ENCODE measurements around the gene LIMA1.
"Not testable (repeated sequence)": the region's sequence is repeated elsewhere in the genome, so short reads cannot be mapped to it uniquely, and the experiment has no call there.

LIMA1 gene

DNA sequence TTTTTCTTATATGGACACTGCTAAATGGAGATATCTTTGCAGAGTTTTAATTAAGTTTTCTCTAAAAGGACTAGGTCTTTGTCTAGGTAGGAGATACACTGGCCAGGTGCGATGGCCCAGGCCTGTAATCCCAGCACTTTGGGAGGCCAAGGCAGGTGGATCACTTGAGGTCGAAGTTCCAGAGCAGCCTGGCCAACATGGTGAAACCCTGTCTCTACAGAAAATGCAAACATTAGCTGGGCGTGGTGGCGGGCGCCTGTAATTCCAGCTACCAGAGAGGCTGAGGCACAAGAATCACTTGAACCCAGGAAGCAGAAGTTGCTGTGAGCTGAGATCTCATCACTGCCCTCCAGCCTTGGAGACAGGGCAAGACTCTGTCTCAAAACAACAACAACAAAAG, 99.1 kb downstream of the LIMA1 start:
- DNase-seq, result no peak

DNA sequence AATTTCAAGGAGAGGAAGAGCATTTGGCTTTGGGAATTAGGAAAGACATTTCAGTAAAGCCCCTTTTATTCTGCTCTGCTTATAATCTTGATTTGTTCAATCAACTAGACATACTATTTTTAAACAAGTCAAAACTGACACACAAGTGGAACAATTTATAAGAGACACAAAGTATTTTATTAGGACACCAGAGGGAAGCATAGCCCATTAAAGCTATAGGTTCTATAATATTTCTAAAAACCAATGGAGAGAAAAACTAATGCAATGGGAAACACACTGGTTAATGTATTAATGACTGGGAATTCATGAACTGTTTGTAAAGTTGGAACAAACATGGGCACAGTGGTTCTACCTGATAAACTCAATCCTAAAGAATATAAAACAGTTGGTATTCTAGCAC, 100.9 kb downstream of the LIMA1 start:
- DNase-seq, result no peak

DNA sequence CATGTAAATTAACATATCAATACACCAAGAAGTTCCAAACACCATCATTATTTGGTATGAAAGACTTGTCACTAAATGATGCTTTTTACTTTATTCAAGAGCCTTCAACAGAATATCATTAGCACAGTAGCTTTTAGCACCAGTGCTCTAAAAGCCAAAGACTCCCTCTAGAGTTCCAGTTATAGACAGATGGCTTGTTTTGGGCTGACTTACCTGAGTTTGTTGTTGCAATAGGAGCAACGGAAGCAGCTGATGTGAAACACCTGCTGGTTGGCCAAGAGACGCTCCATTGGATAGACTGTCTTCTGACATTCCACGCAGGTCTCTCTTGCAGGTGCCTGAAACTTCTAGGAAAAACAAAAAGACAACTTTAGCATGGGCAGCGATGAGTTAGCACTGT, 101.6 kb downstream of the LIMA1 start:
- DNase-seq, result no peak

DNA sequence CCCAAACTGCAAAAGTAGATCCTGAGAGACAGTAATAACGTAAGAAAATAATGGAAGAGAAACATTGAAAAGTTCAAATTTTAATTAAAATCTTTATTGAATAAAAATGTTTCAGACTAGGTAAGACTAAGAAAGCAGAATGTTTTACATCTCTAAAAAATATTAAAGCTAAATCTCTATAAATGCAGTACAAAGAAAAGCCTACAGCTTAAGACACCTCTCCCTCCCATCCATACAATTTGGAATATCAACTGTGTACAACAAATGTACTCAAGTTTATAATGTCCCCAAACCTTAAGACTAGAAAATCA, 107.6 kb downstream of the LIMA1 start:
- no peak for DNase-seq

DNA sequence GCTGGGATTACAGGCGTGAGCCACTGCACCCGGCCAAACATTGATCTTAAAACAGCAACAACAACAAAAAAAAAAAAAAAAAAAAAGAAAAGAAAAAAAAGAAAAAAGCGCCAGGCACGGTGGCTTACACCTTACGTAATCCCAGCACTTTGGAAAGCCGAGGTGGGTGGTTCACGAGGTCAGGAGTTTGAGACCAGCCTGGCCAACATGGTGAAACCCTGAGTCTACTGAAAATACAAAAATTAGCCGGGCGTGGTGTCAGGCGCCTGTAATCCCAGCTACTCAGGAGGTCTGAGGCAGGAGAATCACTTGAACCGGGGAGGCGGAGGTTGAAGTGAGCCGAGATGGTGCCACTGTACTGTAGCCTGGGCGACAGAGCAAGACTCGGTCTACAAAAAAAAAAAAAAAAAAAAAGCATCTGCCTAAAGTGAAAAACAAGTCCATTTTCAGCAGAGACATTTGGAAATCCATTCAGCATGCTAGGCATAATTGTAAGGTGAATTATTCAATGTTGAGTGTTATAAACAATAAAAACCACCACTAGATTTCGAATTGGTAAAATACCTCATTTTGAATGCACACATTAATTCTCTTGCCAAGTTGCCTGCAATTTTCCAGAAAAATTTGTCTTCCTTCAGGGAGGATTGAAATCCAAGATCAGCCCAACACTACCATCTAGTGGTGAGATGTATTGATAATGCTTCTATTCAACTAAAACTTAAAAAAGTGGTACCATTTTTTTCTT, 108.2 kb downstream of the LIMA1 start:
- DNase-seq, result no peak

DNA sequence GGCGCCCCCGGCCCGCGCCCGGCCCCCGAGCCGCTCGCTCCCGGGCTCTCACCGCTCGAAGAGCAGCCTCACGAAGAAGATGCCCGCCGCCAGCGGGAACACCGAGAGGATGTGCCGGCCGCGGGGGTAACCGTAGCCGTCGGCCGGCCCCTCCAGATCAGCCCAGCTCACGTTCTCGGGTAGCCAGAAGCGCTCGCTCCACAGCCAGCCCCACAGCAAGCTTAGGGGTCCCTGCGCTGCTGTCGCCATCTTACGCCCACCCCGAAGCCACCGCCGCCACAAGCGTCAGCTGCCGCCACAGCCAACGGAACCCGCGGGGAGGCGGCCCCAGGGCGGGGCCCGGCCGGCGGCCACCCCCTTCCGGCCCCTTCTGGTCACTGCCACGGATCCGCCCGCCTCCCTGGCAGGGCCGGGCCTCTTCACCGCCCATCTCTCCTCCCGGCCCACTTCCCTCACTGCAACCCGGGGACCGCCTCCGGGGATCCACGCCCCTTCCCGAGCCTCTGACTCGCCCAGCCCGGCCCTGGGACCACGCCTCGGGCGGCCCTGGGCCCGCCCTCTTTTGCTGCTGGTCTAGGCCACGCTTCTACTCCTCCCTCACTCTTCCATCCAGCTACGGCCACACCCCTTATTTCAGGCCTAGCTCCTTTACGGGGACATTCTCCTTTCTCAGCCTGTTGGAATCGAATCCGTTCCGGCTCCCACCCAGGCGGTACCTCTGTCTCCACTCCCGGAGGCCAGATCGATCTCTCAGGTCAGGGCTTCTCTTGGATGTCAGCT, 116.1 kb downstream of the LIMA1 start, which contains the start of gene CERS5:
CERS5 (minus strand) TSS at position 321 of the 780 bp plus-strand sequence; CDS start at position 249, 72 bp downstream.
- peak; percentile 100 for DNase-seq

DNA sequence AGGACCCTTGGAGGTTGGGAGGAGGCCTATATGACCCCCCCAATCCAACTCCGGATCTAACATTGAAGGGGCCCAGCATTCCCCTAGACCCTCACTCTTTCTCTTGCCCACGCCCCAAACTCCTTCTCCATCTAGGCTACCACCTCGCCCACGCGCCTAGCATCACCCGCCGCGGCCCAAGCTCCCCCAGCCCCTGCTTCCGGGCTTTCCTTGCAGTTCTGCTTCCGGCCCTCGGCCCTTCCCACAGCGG, 116.6 kb downstream of the LIMA1 start:
- DNase-seq, result no peak

DNA sequence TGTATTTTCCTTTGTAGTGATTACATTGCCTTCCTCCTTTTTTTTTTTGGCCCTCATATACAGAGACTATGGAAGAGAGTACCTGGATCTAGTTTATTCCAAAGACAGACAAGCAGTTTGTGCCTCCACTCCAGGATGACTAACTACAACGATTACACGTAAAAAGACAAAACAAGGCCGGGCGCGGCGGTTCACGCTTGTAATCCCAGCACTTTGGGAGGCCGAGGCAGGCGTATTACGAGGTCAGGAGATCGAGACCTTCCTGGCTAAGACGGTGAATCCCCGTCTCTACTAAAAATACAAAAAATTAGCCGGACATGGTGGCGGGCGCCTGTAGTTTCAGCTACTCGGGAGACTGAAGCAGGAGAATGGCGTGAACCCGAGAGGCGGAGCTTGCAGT, 118.4 kb downstream of the LIMA1 start:
- no peak for DNase-seq

DNA sequence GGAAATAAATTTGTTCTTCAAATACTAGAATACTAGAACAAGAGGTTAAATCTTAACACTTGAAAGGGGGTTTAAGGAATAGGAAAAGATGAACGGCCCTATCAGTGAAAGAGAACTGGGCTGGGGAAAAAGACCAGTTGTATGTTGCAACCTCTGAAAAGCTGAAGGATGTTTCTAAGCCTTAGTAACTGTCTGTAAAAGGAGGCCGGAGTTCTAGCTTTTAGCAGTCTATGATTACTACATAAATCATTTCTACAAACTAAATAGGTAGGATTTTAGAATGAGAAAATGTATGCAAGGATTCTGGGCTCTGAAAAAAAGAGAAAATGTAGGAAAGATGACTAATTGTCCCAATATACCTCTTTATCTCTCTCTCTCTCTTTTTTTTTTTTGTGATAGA, 121.1 kb downstream of the LIMA1 start:
- no peak for DNase-seq

DNA sequence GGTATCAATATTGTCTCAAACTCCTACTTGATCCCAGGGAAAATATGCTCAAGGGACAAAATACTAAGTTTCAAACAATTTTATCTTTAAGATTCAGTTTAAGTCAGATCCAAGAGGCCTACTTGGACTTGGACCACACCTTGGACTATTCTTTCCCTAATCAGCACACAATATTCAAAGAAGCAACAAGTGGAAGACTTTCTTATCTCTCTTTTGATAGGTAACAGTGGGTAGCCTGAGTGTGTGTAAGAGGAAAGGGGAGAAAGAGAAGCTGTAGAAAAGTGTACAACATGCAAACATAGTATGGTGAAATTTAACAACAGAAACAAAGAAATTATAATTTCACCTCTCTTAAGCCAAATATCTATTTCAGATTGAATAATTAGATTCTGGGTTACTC, 122.7 kb downstream of the LIMA1 start:
- DNase-seq, result no peak

DNA sequence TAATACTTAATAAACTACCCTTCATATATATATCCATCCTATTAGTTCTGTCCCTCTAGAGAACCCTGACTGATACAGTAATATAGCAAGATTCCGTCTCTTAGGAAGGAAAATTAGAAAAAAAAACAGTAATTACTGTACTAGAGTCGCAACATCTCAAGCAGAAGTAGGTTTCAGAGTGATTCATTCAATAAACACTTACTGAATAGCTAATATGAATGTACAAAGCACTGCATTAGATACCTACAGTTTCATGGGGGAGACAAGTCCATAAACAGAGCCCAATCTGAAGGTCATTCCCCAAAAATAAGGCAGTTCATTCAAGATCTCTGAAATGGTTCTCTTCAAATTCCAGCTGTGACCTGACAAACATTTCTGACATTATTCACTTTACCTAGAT, 126.1 kb downstream of the LIMA1 start:
- DNase-seq, result no peak

DNA sequence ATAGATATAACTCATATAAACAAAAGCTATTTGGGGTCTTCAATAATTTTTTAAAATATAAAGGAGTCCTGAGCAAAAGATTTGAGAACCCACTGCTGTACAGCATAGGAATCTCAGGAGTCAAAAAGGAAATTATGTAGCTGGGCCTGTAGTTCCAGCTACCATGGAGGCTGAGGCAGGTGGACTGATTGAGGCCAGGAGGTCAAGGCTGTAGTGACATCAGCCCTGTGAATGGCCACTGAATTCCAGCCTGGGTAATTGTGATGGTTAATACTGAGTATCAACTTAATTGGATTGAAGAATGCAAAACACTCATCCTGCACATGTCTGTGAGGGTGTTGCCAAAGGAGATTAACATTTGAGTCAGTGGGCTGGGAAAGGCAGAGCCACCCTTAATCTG, 126.7 kb downstream of the LIMA1 start:
- no peak for DNase-seq

DNA sequence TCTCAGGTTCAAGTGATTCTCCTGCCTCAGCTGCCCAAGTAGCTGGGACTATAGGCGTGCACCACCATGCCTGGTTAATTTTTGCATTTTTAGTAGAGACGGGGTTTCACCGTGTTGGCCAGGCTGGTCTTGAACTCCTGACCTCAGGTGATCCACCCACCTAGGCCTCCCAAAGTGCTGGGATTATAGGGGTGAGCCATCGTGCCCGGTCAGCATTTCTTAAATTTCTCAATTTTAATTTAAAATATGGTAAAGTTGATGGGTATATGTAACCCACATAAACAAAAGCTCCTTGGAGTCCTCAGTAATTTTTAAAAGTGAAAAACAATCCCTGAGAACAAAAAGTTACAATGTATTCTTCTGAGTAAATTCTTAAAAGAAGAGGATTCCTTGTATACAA, 128.4 kb downstream of the LIMA1 start:
- not testable (repeated sequence) for DNase-seq

DNA sequence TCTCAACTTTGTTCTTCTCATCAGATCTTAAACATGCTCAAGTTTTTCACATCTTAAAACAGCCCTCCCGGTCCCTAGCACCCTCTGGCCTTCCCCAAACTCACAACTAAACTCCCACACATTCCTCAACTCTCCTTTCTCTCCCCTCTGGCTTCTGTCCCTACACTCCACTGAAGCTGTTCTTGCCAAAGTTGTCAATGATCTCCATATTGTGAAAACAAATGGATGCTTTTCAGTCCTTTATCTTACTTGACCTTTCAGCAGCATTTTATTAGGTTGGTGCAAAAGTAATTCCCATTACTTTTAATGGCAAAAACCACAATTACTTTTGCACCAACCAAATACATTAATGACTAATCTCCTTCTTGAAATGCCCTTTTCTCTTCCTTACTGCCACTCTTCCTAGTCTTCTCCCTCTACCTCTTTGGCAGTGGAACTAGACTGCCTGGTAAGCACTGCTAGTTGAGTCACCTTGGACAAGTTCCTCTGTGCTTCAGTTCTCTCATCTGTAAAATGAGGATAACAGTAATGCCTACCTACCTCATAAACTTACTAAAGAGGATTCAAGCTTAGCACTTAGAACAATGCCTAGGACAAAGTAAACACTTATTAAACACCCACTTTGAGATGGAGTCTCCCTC, 132.2 kb downstream of the LIMA1 start:
- no peak for DNase-seq

DNA sequence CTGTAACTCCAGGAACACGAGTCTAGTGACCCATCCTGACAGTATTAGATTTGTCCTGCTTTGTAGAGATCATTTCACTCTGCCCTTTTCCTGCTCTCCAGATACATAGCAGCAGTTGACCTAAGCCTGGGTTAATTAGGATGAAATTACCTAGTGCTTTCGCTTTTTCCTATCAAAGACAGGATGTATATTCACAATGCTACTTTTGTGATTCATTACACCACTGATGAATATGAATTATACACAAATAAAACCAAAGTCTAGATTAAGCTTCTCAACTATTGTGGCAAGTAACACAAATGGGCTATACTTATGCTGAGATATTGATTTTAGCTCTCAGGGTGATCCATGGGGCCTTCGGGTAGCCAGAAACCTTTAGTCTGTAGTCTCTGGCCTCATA, 134.0 kb downstream of the LIMA1 start:
- no peak for DNase-seq

DNA sequence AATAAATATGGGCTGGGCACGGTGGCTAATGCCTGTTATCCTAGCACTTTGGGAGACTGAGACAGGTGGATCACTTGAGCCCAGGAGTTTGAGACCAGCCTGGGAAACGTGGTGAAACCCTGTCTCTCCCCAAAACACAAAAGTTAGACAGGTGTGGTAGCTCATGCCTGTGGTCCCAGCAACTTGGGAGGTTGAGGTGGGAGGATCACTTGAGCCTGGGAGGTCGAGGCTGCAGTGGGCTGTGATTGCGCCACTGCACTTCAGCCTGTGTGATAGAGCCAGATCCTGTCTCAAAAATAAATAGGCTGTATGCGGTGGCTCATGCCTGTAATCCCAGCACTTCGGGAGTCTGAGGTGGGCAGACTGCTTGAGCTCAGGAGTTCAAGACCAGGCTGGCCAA, 135.3 kb downstream of the LIMA1 start:
- not testable (repeated sequence) for DNase-seq

DNA sequence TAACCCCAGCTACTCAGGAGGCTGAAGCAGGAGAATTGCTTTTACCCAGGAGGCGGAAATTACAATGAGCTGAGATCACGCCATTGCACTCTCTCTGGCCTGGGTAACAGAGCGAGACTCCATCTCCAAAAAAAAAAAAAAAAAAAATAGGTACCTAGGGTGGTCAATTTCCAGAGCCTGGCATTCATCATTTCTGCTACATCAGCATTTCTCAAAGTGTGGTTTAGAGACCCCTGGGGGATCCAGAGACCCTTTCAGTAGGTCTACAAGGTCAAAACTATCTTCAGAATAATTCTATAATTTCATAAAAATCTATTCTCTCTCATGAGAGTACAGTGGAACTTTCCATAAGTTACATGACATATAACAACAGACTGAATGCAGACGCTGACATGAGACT, 136.0 kb downstream of the LIMA1 start:
- no peak for DNase-seq

DNA sequence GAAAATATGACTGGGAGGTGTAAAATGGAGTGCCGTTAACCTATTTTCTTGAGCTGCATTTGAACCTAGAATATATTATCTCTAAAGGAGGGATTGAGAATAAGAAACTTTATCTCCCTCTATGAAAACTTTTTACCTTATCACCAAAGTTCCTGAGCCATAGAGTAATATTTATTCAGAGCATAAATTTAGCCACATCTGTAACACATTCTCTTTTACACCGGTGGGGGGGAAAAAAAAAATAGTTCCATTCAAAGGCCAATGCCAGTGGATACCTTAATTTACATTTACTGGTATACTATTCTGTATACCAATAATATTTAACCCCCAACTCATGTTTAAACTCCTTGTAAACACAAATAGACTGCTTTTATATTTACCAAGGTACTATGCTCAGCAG, 137.9 kb downstream of the LIMA1 start:
- no peak for DNase-seq

DNA sequence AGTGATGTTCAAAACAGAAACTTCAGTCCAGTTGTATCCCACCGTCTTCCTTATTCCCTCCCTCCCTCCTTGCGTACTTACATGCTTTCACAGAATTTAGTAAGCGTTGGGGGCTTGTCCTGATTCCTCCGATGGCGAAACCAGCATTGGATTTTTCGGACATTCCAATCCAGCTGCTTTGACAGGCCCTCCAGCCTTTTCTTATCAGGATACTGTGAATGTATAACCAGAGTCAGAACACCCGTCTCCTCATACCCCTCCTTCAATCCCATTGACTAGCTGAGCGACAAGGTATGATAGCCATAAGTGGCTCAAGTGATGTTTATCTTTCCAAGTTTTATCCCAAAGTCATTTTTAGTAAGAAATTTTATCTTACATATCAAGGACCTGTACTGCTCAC, 140.3 kb downstream of the LIMA1 start:
- DNase-seq, result no peak

DNA sequence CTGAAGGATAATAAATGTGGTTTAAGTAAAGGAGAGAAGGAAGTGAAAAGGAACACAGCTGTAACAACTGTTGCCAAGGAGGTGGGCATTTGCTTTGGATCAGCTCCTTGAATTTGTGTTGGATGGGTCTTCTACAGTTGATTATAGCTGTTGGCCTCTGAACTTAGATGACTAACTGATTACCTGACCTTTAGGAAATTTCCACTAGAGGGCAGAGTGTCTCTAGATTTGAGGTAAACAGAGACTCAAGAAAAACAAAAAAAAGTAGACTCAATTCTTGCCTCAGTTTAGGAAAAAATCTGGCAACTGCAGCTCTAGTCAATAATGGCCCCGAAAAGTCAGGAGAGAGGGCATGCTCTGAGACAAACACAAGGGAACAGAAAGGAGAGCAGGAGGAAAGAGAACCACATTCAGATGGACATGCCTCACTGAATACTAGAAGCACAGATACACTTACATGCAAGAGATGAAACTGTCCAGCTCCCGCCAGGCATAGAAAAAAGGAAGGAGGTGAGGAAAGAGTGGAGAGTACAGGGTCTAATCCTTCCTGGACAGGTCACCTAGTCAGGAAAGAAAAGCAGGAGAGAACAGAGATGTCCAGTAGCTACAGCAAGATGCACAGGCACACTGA, 150.7 kb downstream of the LIMA1 start:
- DNase-seq, result no peak

DNA sequence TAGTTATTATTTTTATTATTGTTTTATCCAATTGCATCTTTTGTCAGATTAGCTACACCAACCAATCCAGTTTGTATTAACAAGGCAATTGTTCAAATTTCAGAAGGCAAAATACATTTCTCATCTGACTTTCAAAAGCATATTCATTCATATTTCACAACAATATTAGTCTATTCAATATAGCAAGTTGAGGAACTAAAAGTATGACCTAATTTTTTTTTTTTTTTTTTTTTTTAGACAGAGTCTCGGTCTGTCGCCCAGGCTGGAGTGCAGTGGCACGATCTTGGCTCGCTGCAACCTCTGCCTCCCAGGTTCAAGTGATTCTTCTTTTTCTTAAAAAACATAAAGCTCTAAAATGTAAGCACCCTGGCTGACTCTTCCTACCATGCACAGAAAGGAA, 154.0 kb downstream of the LIMA1 start:
- no peak for DNase-seq

DNA sequence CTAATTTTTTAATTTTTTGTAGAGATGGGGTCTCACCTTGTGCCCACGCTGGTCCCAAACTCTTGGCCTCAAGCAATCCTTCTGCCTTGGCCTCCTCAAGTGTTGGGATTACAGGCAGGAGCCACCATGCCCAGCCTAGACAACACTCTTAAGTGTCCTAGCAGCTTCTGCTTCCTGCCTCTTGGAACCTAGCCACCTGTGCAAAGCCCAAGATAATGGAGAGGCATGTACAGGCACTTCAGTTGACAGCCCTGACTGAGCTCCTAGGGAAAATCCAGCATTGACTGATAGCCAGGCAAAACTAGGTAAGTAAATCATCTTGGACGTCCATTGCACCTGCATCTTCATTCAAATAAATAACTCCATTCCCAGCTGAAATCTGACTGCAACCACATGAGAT, 155.8 kb downstream of the LIMA1 start:
- no peak for DNase-seq
